ENCODE data around the gene TMPRSS4. TPM values are rescaled to one million over a fixed set of nuclear protein-coding genes. Genes with fewer than 3 reads are reported as not detected.
A peak's percentile ranks its signal among the peaks of the same experiment; 100 is the strongest.

The TMPRSS4 gene
- total and polyA plus RNA-seq, 4 donors, result 4.8 to 10.1 (median 8.7) TPM

GRCh38 chr11:118169300-118170140 lies 92.6 kb downstream of the TMPRSS4 start:
- ATAC-seq (ENCODE audit: insufficient read depth, low FRiP score), result no peak
- Histone ChIP-seq H3K4me3 (no peak overlapping the region), H3K36me3 (ENCODE audit: control insufficient read depth in 4 of 4, insufficient read depth in 4 of 4, low read length in 4 of 4) (no peaks in the 10 kb centered on the region), H3K27me3 (ENCODE audit: control insufficient read depth in 3 of 3, insufficient read depth in 3 of 3, low read length in 2 of 3) (no peaks in the 10 kb centered on the region), H3K4me1 (ENCODE audit: control insufficient read depth in 5 of 5, insufficient read depth in 5 of 5, low read length in 5 of 5) (peaks cover 0 to 13% (median 6%) of the 10 kb centered on the region in 5 donors), H3K27ac (ENCODE audit: low read depth in 1 of 2, low read length in 1 of 2) (no peak overlapping the region), H3K9ac (ENCODE audit: insufficient read depth in 1 of 2, low read length in 2 of 2) (no peak overlapping the region), H3K9me3 (ENCODE audit: control insufficient read depth in 4 of 4, insufficient read depth in 3 of 4, low read length in 3 of 4) (no peaks in the 10 kb centered on the region)
- peak in 1 of 3 donors; percentile 61 for DNase-seq
- WGBS, 2 donors, result 75 to 87% methylated on average over 7 of the region's 7 CpGs
- TF ChIP-seq CTCF (IDR thresholded peaks at IDR 0.05; ENCODE audit: control extremely low read depth, extremely low read depth), result no peak

- ATAC-seq (ENCODE audit: insufficient read depth, low FRiP score) (no peak), DNase-seq (no peak)
- no peaks in the 10 kb centered on the region for H3K36me3 ChIP-seq (ENCODE audit: control insufficient read depth in 4 of 4, insufficient read depth in 4 of 4, low read length in 4 of 4)
- no peak for TF ChIP-seq CTCF (IDR thresholded peaks at IDR 0.05; ENCODE audit: control extremely low read depth, extremely low read depth)
- H3K9ac ChIP-seq (ENCODE audit: insufficient read depth in 1 of 2, low read length in 2 of 2), result no peak overlapping the region
- WGBS, 2 donors, result 85 to 89% methylated on average over 9 of the region's 9 CpGs
- no peaks in the 10 kb centered on the region for H3K9me3 ChIP-seq (ENCODE audit: control insufficient read depth in 4 of 4, insufficient read depth in 3 of 4, low read length in 3 of 4)
- no peaks in the 10 kb centered on the region for H3K27me3 ChIP-seq (ENCODE audit: control insufficient read depth in 3 of 3, insufficient read depth in 3 of 3, low read length in 2 of 3)
- no peak overlapping the region for H3K27ac ChIP-seq (ENCODE audit: low read depth in 1 of 2, low read length in 1 of 2)
- H3K4me3 ChIP-seq, result no peak overlapping the region
- peaks cover 0 to 20% (median 6%) of the 10 kb centered on the region in 5 donors for H3K4me1 ChIP-seq (ENCODE audit: control insufficient read depth in 5 of 5, insufficient read depth in 5 of 5, low read length in 5 of 5)
Measured at GRCh38 chr11:118170231-118170630, 93.4 kb downstream of the TMPRSS4 start.

GRCh38 chr11:118170882-118171268 lies 94.0 kb downstream of the TMPRSS4 start:
- H3K27me3 ChIP-seq (ENCODE audit: control insufficient read depth in 3 of 3, insufficient read depth in 3 of 3, low read length in 2 of 3), result no peaks in the 10 kb centered on the region
- DNase-seq (no peak), ATAC-seq (ENCODE audit: insufficient read depth, low FRiP score) (no peak)
- no peak overlapping the region for H3K4me3 ChIP-seq
- H3K4me1 ChIP-seq (ENCODE audit: control insufficient read depth in 5 of 5, insufficient read depth in 5 of 5, low read length in 5 of 5), result peaks cover 0 to 26% (median 6%) of the 10 kb centered on the region in 5 donors
- no peak overlapping the region for H3K27ac ChIP-seq (ENCODE audit: low read depth in 1 of 2, low read length in 1 of 2)
- no peak overlapping the region for H3K9ac ChIP-seq (ENCODE audit: insufficient read depth in 1 of 2, low read length in 2 of 2)
- no peak for TF ChIP-seq CTCF (IDR thresholded peaks at IDR 0.05; ENCODE audit: control extremely low read depth, extremely low read depth)
- H3K9me3 ChIP-seq (ENCODE audit: control insufficient read depth in 4 of 4, insufficient read depth in 3 of 4, low read length in 3 of 4), result no peaks in the 10 kb centered on the region
- H3K36me3 ChIP-seq (ENCODE audit: control insufficient read depth in 4 of 4, insufficient read depth in 4 of 4, low read length in 4 of 4), result no peaks in the 10 kb centered on the region
- WGBS, 2 donors, result 56 to 67% methylated on average over 8 of the region's 8 CpGs

Other genes starting within 250 kb of the TMPRSS4 start
- gene FXYD6, start 200.4 kb upstream of the TMPRSS4 start, total RNA-seq, result 10 to 100 TPM; 45.7 to 70.0 TPM
- gene FXYD6, start 200.4 kb upstream of the TMPRSS4 start, polyA plus RNA-seq, result 10 to 100 TPM; 37.0 to 42.0 TPM
- gene TMPRSS13, start 147.7 kb upstream of the TMPRSS4 start, total RNA-seq, result 1 to 10 TPM; 9.4 TPM
- 1 to 10 TPM; 5.8 to 9.1 TPM for gene TMPRSS13, start 147.7 kb upstream of the TMPRSS4 start, polyA plus RNA-seq
- gene IL10RA, start 90.7 kb upstream of the TMPRSS4 start, total RNA-seq, result 10 to 100 TPM; 15.4 to 41.1 TPM
- 10 to 100 TPM in 1 of 2 donors, 1 to 10 TPM in 1; 7.9 to 52.5 TPM for gene IL10RA, start 90.7 kb upstream of the TMPRSS4 start, polyA plus RNA-seq
- gene SMIM35, start 9.9 kb downstream of the TMPRSS4 start, total RNA-seq, result under 1 TPM; 0.06 to 0.17 TPM
- under 1 TPM; 0.06 to 0.15 TPM for gene SMIM35, start 9.9 kb downstream of the TMPRSS4 start, polyA plus RNA-seq
- gene SCN4B, start 75.7 kb downstream of the TMPRSS4 start, total RNA-seq, result 1 to 10 TPM; 3.1 to 5.2 TPM
- gene SCN4B, start 75.7 kb downstream of the TMPRSS4 start, polyA plus RNA-seq, result 1 to 10 TPM in 1 of 2 donors, under 1 TPM in 1; 0.95 to 1.5 TPM
- 1 to 10 TPM; 1.0 to 1.6 TPM for gene SCN2B, start 99.6 kb downstream of the TMPRSS4 start, total RNA-seq
- gene SCN2B, start 99.6 kb downstream of the TMPRSS4 start, polyA plus RNA-seq, result under 1 TPM; 0.03 to 0.20 TPM
- 10 to 100 TPM; 29.3 to 49.1 TPM for gene JAML, start 147.9 kb downstream of the TMPRSS4 start, total RNA-seq
- 10 to 100 TPM; 34.4 to 36.5 TPM for gene JAML, start 147.9 kb downstream of the TMPRSS4 start, polyA plus RNA-seq
- 10 to 100 TPM; 12.4 to 22.6 TPM for gene MPZL3, start 175.3 kb downstream of the TMPRSS4 start, total RNA-seq
- gene MPZL3, start 175.3 kb downstream of the TMPRSS4 start, polyA plus RNA-seq, result 1 to 10 TPM; 7.7 to 9.9 TPM
- 100 to 1,000 TPM; 116 to 143 TPM for gene MPZL2, start 187.2 kb downstream of the TMPRSS4 start, total RNA-seq
- gene MPZL2, start 187.2 kb downstream of the TMPRSS4 start, polyA plus RNA-seq, result 100 to 1,000 TPM in 1 of 2 donors, 10 to 100 TPM in 1; 87.2 to 120 TPM
- gene CD3E, start 227.7 kb downstream of the TMPRSS4 start, total RNA-seq, result 1 to 10 TPM; 4.4 to 5.3 TPM
- 1 to 10 TPM; 5.1 to 5.7 TPM for gene CD3E, start 227.7 kb downstream of the TMPRSS4 start, polyA plus RNA-seq